ENCODE results near the gene RGS7. TPM values are rescaled to one million over a fixed set of nuclear protein-coding genes. Genes with fewer than 3 reads are reported as not detected.
A peak's percentile ranks its signal among the peaks of the same experiment; 100 is the strongest.
"Not testable (repeated sequence)": the region's sequence is repeated elsewhere in the genome, so short reads cannot be mapped to it uniquely, and the experiment has no call there.

The RGS7 gene
- total and polyA plus RNA-seq, 5 experiments from 2014 or later, result not detected

DNA sequence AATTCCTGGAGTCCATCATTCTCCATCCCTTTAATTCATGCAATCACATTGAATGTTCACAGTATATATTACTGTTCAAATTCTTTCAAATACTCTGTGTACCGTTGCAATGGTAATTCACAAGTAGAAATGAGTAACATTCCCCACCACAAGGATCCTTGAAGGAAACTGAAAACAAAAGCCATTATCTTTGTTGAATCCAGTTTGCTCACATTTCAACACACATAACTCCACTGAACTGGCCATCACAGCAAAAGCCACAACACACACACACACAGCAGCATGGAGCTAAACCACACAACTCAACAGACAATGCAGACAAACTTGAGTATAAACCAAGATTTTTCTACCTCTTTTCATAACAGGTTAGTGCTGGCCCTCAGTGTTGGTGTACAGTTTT is 556.7 kb downstream of the RGS7 start:
- H3K4me1 Mint-ChIP-seq, result no peaks in the 10 kb centered on the region
- H3K4me3 Mint-ChIP-seq, result no peak overlapping the region
- DNase-seq (no peak), ATAC-seq (no peak)
- POLR2A ChIA-PET, result no interaction called here
- H3K27me3 Mint-ChIP-seq, result no peaks in the 10 kb centered on the region
- H3K27ac Mint-ChIP-seq, result no peak overlapping the region
- H3K36me3 Mint-ChIP-seq, result no peaks in the 10 kb centered on the region
- H3K9me3 Mint-ChIP-seq, result peaks cover 0 to 7% (median 0%) of the 10 kb centered on the region in 9 donors

- Mint-ChIP-seq H3K27ac (no peak overlapping the region), H3K36me3 (no peaks in the 10 kb centered on the region), H3K27me3 (peaks cover 0 to 2% (median 0%) of the 10 kb centered on the region in 5 donors), H3K9me3 (peaks cover 0 to 9% (median 1%) of the 10 kb centered on the region in 9 donors), H3K4me3 (no peak overlapping the region), H3K4me1 (no peaks in the 10 kb centered on the region)
- ATAC-seq, result no peak
- DNase-seq, result no peak
- POLR2A ChIA-PET, result no interaction called here
Observed at GRCh38 chr1:240797050-240797449, 560.0 kb downstream of the RGS7 start.

DNA sequence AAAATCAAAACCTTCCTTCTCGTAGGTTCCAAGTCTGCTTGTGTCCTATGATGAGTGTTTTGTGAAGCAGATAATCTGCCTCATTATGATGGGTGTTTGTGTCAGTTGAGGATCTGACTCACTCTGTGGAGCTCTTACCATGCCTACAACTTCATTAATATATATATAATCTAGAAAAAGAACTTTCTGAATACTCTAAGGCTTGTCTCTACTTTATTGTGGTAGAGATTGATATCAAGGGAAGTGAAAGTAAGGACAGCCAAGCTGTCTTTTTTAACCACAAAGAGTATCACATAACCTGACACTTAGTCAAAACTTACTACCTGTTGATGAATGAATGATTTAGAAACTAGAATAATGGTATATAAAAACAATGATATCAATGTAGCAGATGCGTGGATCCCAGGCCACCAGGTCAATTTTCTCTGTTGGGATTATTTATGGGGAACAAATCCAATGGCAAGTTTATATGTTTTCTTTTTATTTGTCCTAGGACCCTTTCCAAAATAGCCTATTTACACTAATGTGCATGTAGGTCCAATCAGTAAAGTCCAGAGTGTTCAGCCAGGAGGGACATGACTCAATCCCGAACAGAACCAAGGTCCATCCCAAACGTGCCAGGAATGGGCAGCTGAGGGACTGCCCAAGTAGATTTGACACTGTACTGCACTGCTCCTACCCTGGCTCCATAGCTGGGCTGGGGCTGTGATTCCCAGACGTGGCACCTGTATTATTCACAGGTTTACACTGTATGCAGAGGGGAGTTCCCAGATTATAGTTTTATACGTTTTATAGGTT is 562.8 kb downstream of the RGS7 start:
- no peaks in the 10 kb centered on the region for H3K36me3 Mint-ChIP-seq
- POLR2A ChIA-PET, result no interaction called here
- H3K27ac Mint-ChIP-seq, result no peak overlapping the region
- H3K4me3 Mint-ChIP-seq, result no peak overlapping the region
- peaks cover 0 to 9% (median 0%) of the 10 kb centered on the region in 9 donors for H3K9me3 Mint-ChIP-seq
- ATAC-seq (no peak), DNase-seq (no peak)
- peaks cover 0 to 2% (median 0%) of the 10 kb centered on the region in 5 donors for H3K27me3 Mint-ChIP-seq
- H3K4me1 Mint-ChIP-seq, result no peaks in the 10 kb centered on the region

DNA sequence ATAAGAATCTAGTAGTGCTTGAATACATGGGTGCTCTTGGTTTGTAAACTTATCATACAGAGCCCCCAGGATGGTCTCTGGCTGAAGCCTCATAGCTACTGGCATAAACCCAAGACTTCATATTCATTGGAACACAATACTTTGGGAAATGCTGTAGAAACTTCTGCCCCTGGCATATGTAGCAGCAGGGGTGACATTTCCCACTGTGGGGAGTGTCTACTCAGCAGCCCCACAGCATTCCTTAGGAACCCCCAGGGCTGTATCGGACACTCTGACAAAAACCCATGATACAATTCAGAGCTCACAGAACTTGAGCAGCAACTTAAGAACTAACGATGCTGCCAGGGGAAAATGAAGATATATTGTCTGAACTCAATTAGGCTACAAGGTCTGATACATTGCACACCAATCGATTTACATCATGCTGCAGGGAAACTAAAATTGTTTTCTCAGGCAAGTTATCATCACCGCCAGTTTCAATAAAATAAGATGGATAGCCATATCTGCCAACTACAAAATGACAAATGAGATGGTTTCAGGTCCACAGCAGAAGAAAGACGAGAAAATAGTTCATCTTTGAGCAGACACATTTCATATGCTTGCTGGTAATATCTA is 564.0 kb downstream of the RGS7 start:
- H3K4me1 Mint-ChIP-seq, result no peaks in the 10 kb centered on the region
- POLR2A ChIA-PET, result no interaction called here
- no peak for DNase-seq
- no peak overlapping the region for H3K4me3 Mint-ChIP-seq
- H3K36me3 Mint-ChIP-seq, result no peaks in the 10 kb centered on the region
- H3K27ac Mint-ChIP-seq, result no peak overlapping the region
- peaks cover 0 to 9% (median 0%) of the 10 kb centered on the region in 9 donors for H3K9me3 Mint-ChIP-seq
- no peak for ATAC-seq
- peaks cover 0 to 2% (median 0%) of the 10 kb centered on the region in 5 donors for H3K27me3 Mint-ChIP-seq

DNA sequence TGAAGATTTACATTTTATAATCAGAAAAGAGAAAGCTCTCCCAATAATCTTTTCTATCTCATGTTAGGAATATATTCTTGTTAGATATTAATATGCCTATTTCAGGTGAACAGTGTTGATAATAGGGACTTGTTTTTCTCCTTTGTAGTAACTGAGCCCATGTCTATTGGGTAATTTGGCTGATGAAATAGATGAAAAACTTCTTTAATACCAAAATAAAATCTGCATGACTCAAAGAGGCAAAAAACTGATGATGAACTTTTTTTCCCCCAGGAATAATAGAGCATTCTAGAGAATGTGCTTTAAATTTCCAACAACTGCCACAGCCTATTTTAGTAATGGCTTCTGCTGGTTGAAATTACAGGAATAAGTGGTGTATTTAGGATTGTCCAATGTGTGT is 566.1 kb downstream of the RGS7 start:
- Mint-ChIP-seq H3K27ac (no peak overlapping the region), H3K4me3 (no peak overlapping the region), H3K27me3 (peaks cover 0 to 2% (median 0%) of the 10 kb centered on the region in 5 donors), H3K36me3 (no peaks in the 10 kb centered on the region), H3K4me1 (no peaks in the 10 kb centered on the region), H3K9me3 (peaks cover 0 to 9% (median 0%) of the 10 kb centered on the region in 9 donors)
- ATAC-seq (no peak), DNase-seq (no peak)
- POLR2A ChIA-PET, result no interaction called here

DNA sequence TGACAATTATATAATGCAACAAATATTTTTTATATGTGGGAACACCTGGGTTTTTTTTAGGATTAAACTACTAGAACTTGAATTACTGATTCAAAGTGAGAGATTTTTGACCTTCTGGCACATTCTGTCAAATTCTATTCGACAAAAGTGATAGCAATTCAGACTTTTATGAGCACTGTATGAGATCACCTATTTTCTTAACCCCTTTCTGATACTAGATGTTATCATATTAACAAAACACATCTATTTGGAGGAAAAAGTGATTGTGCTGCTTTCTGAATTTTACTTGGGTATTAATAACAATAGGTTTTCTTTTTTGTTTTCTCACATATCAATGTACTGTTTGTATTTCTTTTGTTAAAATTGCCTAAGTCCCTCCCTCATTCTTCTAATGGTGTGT is 570.1 kb downstream of the RGS7 start:
- Mint-ChIP-seq H3K27ac (no peak overlapping the region), H3K36me3 (no peaks in the 10 kb centered on the region), H3K4me3 (no peak overlapping the region), H3K27me3 (no peaks in the 10 kb centered on the region), H3K9me3 (peaks cover 0 to 5% (median 2%) of the 10 kb centered on the region in 9 donors), H3K4me1 (no peaks in the 10 kb centered on the region)
- ATAC-seq (no peak), DNase-seq (no peak)
- POLR2A ChIA-PET, result no interaction called here

DNA sequence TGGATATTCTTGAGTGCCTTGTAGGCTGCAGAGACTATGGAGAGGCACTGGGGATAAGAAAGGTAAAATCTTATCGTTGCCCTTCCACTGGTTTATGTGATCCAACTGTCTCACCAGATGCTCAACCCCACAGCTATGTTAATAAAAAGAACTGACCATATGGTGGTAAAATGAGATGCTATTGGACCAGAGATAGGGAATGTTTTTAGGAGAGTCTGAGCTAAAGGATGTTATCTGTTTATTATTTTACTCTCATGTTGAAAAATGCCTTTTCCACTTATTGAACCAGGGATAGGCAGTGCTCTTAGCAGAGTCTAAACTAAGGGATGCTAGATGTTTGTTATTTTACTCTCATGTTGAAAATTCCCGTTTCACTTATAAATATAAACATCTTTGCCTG is 572.2 kb downstream of the RGS7 start:
- Mint-ChIP-seq H3K4me3 (no peak overlapping the region), H3K9me3 (peaks cover 0 to 5% (median 2%) of the 10 kb centered on the region in 9 donors), H3K4me1 (no peaks in the 10 kb centered on the region), H3K27me3 (no peaks in the 10 kb centered on the region), H3K36me3 (no peaks in the 10 kb centered on the region), H3K27ac (peak overlapping the region in 1 of 10 donors; percentile 34)
- ATAC-seq (no peak), DNase-seq (no peak)
- POLR2A ChIA-PET, result no interaction called here

DNA sequence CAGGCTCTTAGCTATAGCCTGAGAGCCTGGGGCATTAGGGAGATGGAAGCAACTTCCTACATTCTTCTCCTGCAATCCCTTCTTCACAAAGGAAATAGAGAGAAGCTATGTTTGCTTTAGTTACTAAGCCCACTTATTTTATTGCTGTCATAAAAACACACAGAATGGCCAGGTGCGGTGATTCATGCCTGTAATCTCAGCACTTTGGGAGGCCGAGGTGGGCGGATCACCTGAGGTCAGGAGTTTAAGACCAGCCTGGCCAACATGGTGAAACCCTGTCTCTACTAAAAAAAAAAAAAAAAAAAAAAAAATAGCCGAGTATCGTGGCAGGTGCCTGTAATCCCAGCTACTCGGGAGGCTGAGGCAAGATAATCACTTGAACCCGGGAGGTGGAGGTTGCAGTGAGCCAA is 573.3 kb downstream of the RGS7 start:
- H3K27ac Mint-ChIP-seq, H3K4me3 Mint-ChIP-seq, H3K27me3 Mint-ChIP-seq, POLR2A ChIA-PET, H3K9me3 Mint-ChIP-seq, ATAC-seq, H3K4me1 Mint-ChIP-seq, DNase-seq, H3K36me3 Mint-ChIP-seq: not testable (repeated sequence)

- peaks cover 0 to 2% (median 0%) of the 10 kb centered on the region in 9 donors for H3K9me3 Mint-ChIP-seq
- no peak for ATAC-seq
Observed at GRCh38 chr1:240776237-240776636, 580.8 kb downstream of the RGS7 start.

DNA sequence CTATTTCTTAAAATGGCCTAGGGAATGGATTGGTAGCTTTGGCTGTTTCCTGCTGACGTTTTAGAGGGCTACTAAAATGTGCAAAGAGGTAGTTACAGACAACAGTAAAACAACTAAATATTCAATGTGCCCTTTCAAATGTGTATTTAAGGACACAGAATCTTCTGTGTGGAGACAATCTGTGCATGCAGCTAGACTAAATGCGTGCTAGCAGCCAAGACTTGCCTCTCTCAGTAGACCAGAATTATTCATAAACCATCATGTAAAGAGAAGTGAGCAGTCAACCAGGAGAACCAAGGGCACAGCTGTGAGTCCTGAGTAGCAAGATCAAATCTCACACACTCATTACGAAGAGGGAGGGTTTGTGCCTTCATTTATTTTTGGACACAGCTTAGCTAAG is 584.9 kb downstream of the RGS7 start:
- POLR2A ChIA-PET, result no interaction called here
- Mint-ChIP-seq H3K27me3 (peaks cover 0 to 7% (median 0%) of the 10 kb centered on the region in 5 donors), H3K9me3 (peaks cover 0 to 2% (median 0%) of the 10 kb centered on the region in 9 donors), H3K4me3 (no peak overlapping the region), H3K27ac (no peak overlapping the region), H3K36me3 (no peaks in the 10 kb centered on the region), H3K4me1 (no peaks in the 10 kb centered on the region)
- no peak for DNase-seq
- ATAC-seq, result no peak

More at GRCh38 chr1:240776237-240776636, 580.8 kb downstream of the RGS7 start:
- no peaks in the 10 kb centered on the region for H3K4me1 Mint-ChIP-seq
- no peak for DNase-seq
- no peaks in the 10 kb centered on the region for H3K27me3 Mint-ChIP-seq
- H3K4me3 Mint-ChIP-seq, result no peak overlapping the region
- POLR2A ChIA-PET, result no interaction called here
- no peaks in the 10 kb centered on the region for H3K36me3 Mint-ChIP-seq
- no peak overlapping the region for H3K27ac Mint-ChIP-seq

DNA sequence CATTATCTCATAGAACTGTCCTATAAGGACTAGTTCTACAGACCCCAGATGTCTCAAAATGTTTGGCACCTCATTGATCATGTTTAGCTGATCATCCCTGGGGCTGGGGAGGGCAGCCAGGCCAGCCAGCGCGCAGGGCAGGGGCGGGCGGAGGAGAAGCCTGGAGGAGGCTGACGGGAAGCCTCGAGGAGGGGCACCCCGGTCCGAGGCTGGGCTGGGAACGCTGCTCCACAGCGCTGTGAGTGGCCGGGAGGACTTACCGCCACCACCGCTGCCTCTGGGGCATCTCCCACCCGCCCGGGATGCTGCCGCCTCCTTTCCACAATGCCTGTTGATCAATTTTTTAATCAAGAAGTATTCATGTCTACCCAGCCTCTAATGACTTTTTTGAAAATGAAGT is 585.6 kb downstream of the RGS7 start:
- Mint-ChIP-seq H3K36me3 (no peaks in the 10 kb centered on the region), H3K4me1 (no peaks in the 10 kb centered on the region), H3K27ac (no peak overlapping the region), H3K27me3 (peaks cover 0 to 7% (median 0%) of the 10 kb centered on the region in 5 donors), H3K9me3 (no peaks in the 10 kb centered on the region), H3K4me3 (no peak overlapping the region)
- POLR2A ChIA-PET, result no interaction called here
- ATAC-seq (no peak), DNase-seq (no peak)

DNA sequence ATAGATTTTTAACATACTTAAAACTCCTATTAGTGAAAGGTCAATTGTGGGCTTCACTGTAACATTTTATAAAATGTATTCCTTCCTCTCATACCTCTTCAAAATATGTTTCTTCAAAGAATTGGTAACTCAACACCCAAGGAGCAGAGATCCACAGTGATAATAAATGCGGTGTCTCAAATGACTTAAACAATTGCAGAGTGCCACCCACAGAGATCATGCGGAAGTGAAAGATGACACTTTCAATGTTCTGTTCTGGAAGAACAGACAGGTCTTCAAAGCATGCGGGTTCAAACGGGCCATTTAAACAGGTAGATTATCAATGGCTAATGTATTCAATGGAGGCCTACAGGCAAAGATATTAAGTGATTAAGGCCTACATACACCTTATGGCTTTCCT is 588.0 kb downstream of the RGS7 start:
- Mint-ChIP-seq H3K27me3 (peaks cover 0 to 10% (median 0%) of the 10 kb centered on the region in 5 donors), H3K4me1 (no peaks in the 10 kb centered on the region), H3K9me3 (no peaks in the 10 kb centered on the region), H3K27ac (no peak overlapping the region), H3K4me3 (no peak overlapping the region), H3K36me3 (no peaks in the 10 kb centered on the region)
- POLR2A ChIA-PET, result no interaction called here
- no peak for ATAC-seq
- no peak for DNase-seq

GRCh38 chr1:240766831-240767230 is 590.2 kb downstream of the RGS7 start:
- ATAC-seq, result no peak
- H3K27ac Mint-ChIP-seq, result no peak overlapping the region

More at GRCh38 chr1:240766831-240767230, 590.2 kb downstream of the RGS7 start:
- POLR2A ChIA-PET, result no interaction called here
- Mint-ChIP-seq H3K4me3 (no peak overlapping the region), H3K36me3 (no peaks in the 10 kb centered on the region), H3K9me3 (peaks cover 0 to 3% (median 0%) of the 10 kb centered on the region in 9 donors), H3K4me1 (no peaks in the 10 kb centered on the region), H3K27me3 (peaks cover 0 to 10% (median 0%) of the 10 kb centered on the region in 5 donors)
- DNase-seq, result no peak
